AG09319 (cell line): ENCODE results near the gene HOXB9.

Experiments used
- DNase-seq: peaks from one replicate; pipeline ENCODE4 v3.0.0-alpha.2; 2010; ENCODE audit warnings: low read depth; ENCODE audit errors: extremely low read depth
- CTCF ChIP-seq: IDR thresholded peaks from 2 replicates; pipeline ENCODE4 v1.5.1; 2011; ENCODE audit warnings: low read depth, mild to moderate bottlenecking, inconsistent platforms, low read length, moderate library complexity

Gene HOXB9

GRCh38 chr17:48637323-48638260, 11.4 kb upstream of the HOXB9 start:
- TF ChIP-seq CTCF: no peak
- no peak for DNase-seq

GRCh38 chr17:48636177-48637018, 10.2 kb upstream of the HOXB9 start:
- no peak for DNase-seq
- TF ChIP-seq CTCF: peak; percentile 37

GRCh38 chr17:48634493-48635208, 8.5 kb upstream of the HOXB9 start:
- no peak for TF ChIP-seq CTCF
- no peak for DNase-seq

- DNase-seq: no peak
- TF ChIP-seq CTCF: no peak
These were observed 7.1 kb upstream of the HOXB9 start for GRCh38 chr17:48633266-48633677.

- DNase-seq: no peak
- no peak for TF ChIP-seq CTCF
These were observed 6.6 kb upstream of the HOXB9 start for GRCh38 chr17:48632579-48633265.

GRCh38 chr17:48631693-48632578, 5.8 kb upstream of the HOXB9 start:
- no peak for DNase-seq
- no peak for TF ChIP-seq CTCF
